IMR-90 (cell line): Measurements from ENCODE around the gene PRPF6.

Experiments
- CEBPB ChIP-seq: IDR thresholded peaks from 2 replicates; pipeline ENCODE4 v1.6.1; 2012; ENCODE audit warnings: low read depth, low read length, improper control_type of control experiment
- CHD1 ChIP-seq: IDR thresholded peaks from 2 replicates; pipeline ENCODE4 v1.6.1; 2012; ENCODE audit warnings: low read depth, low read length, improper control_type of control experiment
- CTCF ChIP-seq: conservative IDR thresholded peaks from 2 replicates; pipeline ENCODE4 v1.5.1; 2012; ENCODE audit warnings: mild to moderate bottlenecking, low read depth, low read length, improper control_type of control experiment
- FOS ChIP-seq: fragments of 150-350 bp; IDR thresholded peaks from 2 replicates; pipeline ENCODE4 v1.6.1; 2016; ENCODE audit warnings: low read depth, low read length
- MAZ ChIP-seq: IDR thresholded peaks from 2 replicates; pipeline ENCODE4 v1.6.1; 2012; ENCODE audit warnings: low read depth, mild to moderate bottlenecking, low read length, improper control_type of control experiment, moderate library complexity, borderline replicate concordance
- POLR2A ChIP-seq: IDR thresholded peaks from 2 replicates; pipeline ENCODE4 v1.6.1; 2012; ENCODE audit warnings: mild to moderate bottlenecking, low read depth, low read length
- RAD21 ChIP-seq: IDR thresholded peaks from 2 replicates; pipeline ENCODE4 v1.6.1; 2012; ENCODE audit warnings: low read length, improper control_type of control experiment
- RCOR1 ChIP-seq: IDR thresholded peaks from 2 replicates; pipeline ENCODE4 v1.6.1; 2012; ENCODE audit warnings: mild to moderate bottlenecking, low read length, improper control_type of control experiment; ENCODE audit not compliant: insufficient replicate concordance
- RFX5 ChIP-seq: IDR thresholded peaks from 2 replicates; pipeline ENCODE4 v1.8.0; 2012; ENCODE audit warnings: low read depth, mild to moderate bottlenecking, low read length, moderate library complexity

- no peak for TF ChIP-seq POLR2A
- TF ChIP-seq MAZ = no peak
- no peak for TF ChIP-seq RAD21
- TF ChIP-seq FOS = no peak
- no peak for TF ChIP-seq CTCF
- no peak for TF ChIP-seq CEBPB
- TF ChIP-seq RCOR1 = no peak
- no peak for TF ChIP-seq RFX5
- no peak for TF ChIP-seq CHD1
These were observed 67.6 kb downstream of the PRPF6 start for GRCh38 chr20:64048402-64049044.
